Measurements from ENCODE around the gene LGALS3BP. TPM values are rescaled to one million over a fixed set of nuclear protein-coding genes. Genes with fewer than 3 reads are reported as not detected.
"Not testable (repeated sequence)": the region's sequence is repeated elsewhere in the genome, so short reads cannot be mapped to it uniquely, and the experiment has no call there.

The LGALS3BP gene
- total RNA-seq, 1 donor, result 457 TPM

DNA sequence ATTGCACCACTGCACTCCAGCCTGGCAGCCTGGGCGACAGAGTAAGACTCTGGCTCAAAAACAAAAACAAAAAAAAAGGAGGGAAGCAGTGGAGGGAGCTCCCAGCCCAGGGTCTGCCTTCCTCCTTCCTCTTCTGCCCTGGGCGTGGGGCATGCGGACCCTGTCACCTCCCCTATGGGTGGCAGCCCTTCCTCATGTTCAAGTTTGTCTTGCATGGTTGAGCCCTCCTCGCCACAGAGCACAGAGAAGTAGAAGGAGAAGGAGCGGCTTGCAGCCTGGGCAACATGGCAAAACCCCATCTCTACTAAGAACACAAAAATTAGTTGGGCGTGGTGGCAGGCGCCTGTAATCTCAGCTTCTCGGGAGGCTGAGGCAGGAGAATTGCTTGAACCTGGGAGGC, 33.1 kb downstream of the LGALS3BP start:
- Histone ChIP-seq H3K4me2 (ENCODE audit: insufficient read depth, low read length) (no peak overlapping the region), H3K36me3 (ENCODE audit: insufficient read depth, low read length) (no peaks in the 10 kb centered on the region), H4K20me1 (ENCODE audit: insufficient read depth, low read length) (no peaks in the 10 kb centered on the region), H3K4me3 (ENCODE audit: insufficient read depth, low read length) (no peak overlapping the region), H3K9me3 (ENCODE audit: low read depth, low read length) (peaks cover 10% of the 10 kb centered on the region), H3K4me1 (ENCODE audit: insufficient read depth, low read length) (no peaks in the 10 kb centered on the region), H3K27me3 (ENCODE audit: insufficient read depth, low read length) (no peaks in the 10 kb centered on the region), H3K27ac (ENCODE audit: low read depth, low read length) (no peak overlapping the region), H2AFZ (ENCODE audit: low read length) (no peak overlapping the region), H3K79me2 (ENCODE audit: insufficient read depth, low read length) (no peaks in the 10 kb centered on the region)
- DNase-seq (ENCODE audit: insufficient read length, low spot score, missing footprints), result no peak
- TF ChIP-seq, protein P1, sequence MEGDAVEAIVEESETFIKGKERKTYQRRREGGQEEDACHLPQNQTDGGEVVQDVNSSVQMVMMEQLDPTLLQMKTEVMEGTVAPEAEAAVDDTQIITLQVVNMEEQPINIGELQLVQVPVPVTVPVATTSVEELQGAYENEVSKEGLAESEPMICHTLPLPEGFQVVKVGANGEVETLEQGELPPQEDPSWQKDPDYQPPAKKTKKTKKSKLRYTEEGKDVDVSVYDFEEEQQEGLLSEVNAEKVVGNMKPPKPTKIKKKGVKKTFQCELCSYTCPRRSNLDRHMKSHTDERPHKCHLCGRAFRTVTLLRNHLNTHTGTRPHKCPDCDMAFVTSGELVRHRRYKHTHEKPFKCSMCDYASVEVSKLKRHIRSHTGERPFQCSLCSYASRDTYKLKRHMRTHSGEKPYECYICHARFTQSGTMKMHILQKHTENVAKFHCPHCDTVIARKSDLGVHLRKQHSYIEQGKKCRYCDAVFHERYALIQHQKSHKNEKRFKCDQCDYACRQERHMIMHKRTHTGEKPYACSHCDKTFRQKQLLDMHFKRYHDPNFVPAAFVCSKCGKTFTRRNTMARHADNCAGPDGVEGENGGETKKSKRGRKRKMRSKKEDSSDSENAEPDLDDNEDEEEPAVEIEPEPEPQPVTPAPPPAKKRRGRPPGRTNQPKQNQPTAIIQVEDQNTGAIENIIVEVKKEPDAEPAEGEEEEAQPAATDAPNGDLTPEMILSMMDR (IDR thresholded peaks at IDR 0.05; ENCODE audit: extremely low read depth, low read depth, low read length), result no peak

GRCh38 chr17:78946131-78946530, 33.6 kb downstream of the LGALS3BP start:
- Histone ChIP-seq H3K27ac (ENCODE audit: low read depth, low read length) (no peak overlapping the region), H3K9me3 (ENCODE audit: low read depth, low read length) (peaks cover 9% of the 10 kb centered on the region), H4K20me1 (ENCODE audit: insufficient read depth, low read length) (no peaks in the 10 kb centered on the region), H3K27me3 (ENCODE audit: insufficient read depth, low read length) (no peaks in the 10 kb centered on the region), H2AFZ (ENCODE audit: low read length) (no peak overlapping the region), H3K4me2 (ENCODE audit: insufficient read depth, low read length) (no peak overlapping the region), H3K36me3 (ENCODE audit: insufficient read depth, low read length) (no peaks in the 10 kb centered on the region), H3K4me3 (ENCODE audit: insufficient read depth, low read length) (no peak overlapping the region), H3K4me1 (ENCODE audit: insufficient read depth, low read length) (no peaks in the 10 kb centered on the region), H3K79me2 (ENCODE audit: insufficient read depth, low read length) (no peaks in the 10 kb centered on the region)
- peak; percentile 26 for DNase-seq (ENCODE audit: insufficient read length, low spot score, missing footprints)
- TF ChIP-seq, protein P1 (IDR thresholded peaks at IDR 0.05; ENCODE audit: extremely low read depth, low read depth, low read length), result no peak

DNA sequence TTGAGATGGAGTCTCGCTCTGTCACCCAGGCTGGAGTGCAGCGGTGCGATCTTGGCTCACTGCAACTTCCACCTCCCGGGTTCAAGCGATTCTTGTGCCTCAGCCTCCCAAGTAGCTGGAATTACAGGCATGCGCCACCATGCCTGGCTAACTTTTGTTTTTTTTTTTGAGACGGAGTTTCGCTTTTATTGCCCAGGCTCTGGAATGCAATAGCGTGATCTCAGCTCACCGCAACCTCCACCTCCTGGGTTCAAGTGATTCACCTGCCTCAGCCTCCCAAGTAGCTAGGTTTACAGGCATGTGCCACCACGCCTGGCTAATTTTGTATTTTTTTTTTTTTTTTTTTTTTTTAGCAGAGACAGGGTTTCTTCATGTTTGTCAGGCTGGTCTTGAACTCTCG, 34.3 kb downstream of the LGALS3BP start:
- not testable (repeated sequence) for H3K4me2 ChIP-seq (ENCODE audit: insufficient read depth, low read length); H3K79me2 ChIP-seq (ENCODE audit: insufficient read depth, low read length); H4K20me1 ChIP-seq (ENCODE audit: insufficient read depth, low read length); H3K9me3 ChIP-seq (ENCODE audit: low read depth, low read length); H3K4me1 ChIP-seq (ENCODE audit: insufficient read depth, low read length); H3K4me3 ChIP-seq (ENCODE audit: insufficient read depth, low read length); H3K27me3 ChIP-seq (ENCODE audit: insufficient read depth, low read length); H3K36me3 ChIP-seq (ENCODE audit: insufficient read depth, low read length); H3K27ac ChIP-seq (ENCODE audit: low read depth, low read length); H2AFZ ChIP-seq (ENCODE audit: low read length); DNase-seq (ENCODE audit: insufficient read length, low spot score, missing footprints)

DNA sequence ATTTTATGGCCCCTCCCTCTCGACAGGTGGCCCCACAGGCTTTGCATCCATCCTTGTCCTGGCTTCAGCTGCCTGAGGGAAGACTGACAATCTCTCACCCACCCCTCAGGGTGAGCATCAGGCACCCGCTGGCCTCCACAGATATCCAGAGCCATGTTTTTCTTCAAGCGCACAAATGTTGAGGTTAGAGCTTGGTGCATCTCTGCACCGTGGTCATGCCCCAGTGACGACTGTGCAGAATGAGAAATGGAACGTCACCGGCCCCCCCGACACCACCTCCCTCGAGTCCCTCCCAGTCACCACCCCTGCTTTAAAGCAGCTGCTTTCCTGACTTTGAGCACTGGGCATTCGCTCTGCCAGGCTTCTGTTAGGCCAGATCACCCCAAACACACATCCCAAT, 34.8 kb downstream of the LGALS3BP start:
- peaks cover 8% of the 10 kb centered on the region for H3K4me1 ChIP-seq (ENCODE audit: insufficient read depth, low read length)
- no peaks in the 10 kb centered on the region for H3K79me2 ChIP-seq (ENCODE audit: insufficient read depth, low read length)
- TF ChIP-seq, protein P1 (IDR thresholded peaks at IDR 0.05; ENCODE audit: extremely low read depth, low read depth, low read length), result no peak
- DNase-seq (ENCODE audit: insufficient read length, low spot score, missing footprints), result peak; percentile 68
- no peak overlapping the region for H3K4me3 ChIP-seq (ENCODE audit: insufficient read depth, low read length)
- no peak overlapping the region for H3K4me2 ChIP-seq (ENCODE audit: insufficient read depth, low read length)
- no peaks in the 10 kb centered on the region for H4K20me1 ChIP-seq (ENCODE audit: insufficient read depth, low read length)
- H3K36me3 ChIP-seq (ENCODE audit: insufficient read depth, low read length), result no peaks in the 10 kb centered on the region
- no peak overlapping the region for H3K27ac ChIP-seq (ENCODE audit: low read depth, low read length)
- H2AFZ ChIP-seq (ENCODE audit: low read length), result no peak overlapping the region
- no peaks in the 10 kb centered on the region for H3K9me3 ChIP-seq (ENCODE audit: low read depth, low read length)
- no peaks in the 10 kb centered on the region for H3K27me3 ChIP-seq (ENCODE audit: insufficient read depth, low read length)
